Activated CD8-positive, alpha-beta memory T cell treated with anti-CD3 and anti-CD28 coated beads, Interleukin-2, amount 50 U/mL, for 24 hours (primary cell): ENCODE measurements around the gene HINFP.
A peak's percentile ranks its signal among the peaks of the same experiment; 100 is the strongest.
"Not testable (repeated sequence)": the region's sequence is repeated elsewhere in the genome, so short reads cannot be mapped to it uniquely, and the experiment has no call there.

Experiments
- DNase-seq: peaks from one replicate; pipeline ENCODE4 v3.0.0-alpha.2; 2020; ENCODE audit errors: extremely low read depth

The HINFP gene

DNA sequence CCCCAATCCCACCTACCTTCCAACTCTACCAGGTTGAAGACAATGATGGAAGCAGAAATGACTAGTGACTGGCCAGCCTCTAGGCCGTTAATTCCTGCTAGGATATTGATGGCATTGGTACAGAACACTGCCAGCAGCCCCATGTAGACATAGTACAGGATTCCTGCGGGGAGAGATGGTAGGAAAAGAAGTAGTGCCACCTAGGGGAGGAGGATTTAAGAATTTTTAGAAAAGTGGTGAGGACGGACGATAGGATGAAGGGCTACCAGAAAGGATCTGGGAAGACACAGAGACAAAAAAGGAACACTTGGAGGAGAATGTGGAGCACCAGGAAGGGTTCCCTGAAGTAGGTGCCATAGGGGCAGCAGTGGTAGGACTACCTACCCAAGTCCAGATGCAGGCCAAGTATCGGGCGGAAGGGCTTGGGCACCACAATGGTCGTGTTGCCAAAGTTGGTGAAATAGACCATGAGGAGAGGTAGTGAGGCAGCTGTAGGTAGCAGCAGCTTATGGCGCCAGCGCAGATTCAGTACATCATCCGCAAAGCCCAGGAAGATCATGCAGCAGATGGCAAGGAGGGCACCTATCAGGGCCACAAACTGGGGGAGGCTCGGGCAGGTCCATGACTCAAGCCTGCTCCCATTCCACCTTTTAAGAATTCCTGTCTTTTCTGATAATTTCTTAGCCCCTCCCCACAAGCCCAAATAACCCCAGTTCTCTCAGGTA is 21.0 kb upstream of the HINFP start:
- no peak for DNase-seq

DNA sequence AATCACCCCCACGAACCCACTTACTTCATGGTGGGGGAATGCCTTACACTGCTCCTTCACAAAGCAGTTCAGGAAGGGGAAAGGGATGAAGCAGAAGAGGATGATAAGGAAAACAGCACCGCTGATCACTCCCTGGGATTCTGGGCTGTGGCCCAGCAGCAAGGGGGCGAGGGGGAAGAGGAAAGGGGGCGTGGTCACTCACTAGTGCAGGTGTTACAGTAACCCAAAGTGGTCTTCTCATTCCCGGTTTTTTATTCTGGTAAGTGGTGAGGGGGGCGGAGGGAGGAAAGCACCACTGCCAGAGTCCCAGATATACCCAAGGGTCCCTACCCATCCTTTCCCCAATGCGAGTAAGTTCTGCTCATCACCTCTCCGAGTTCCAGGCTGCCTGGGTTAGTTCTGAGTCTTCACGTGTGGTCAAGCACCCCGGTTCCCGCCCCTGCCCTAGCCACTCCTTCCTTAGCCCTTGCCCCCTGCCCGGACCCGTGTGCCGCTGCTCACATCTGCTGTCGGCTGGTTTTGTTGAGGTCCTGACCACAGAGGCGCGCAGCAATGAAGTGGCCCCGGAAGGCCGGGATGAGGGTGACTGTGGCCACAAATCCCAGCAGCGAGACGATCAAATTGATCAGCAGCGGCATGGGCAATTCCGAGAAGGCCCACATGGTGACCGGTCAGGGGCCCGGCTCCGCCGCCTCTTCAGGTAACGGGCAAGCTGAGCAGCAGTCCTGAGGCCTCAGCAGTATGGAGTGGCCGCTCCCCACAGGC is 20.2 kb upstream of the HINFP start:
- DNase-seq: no peak

DNA sequence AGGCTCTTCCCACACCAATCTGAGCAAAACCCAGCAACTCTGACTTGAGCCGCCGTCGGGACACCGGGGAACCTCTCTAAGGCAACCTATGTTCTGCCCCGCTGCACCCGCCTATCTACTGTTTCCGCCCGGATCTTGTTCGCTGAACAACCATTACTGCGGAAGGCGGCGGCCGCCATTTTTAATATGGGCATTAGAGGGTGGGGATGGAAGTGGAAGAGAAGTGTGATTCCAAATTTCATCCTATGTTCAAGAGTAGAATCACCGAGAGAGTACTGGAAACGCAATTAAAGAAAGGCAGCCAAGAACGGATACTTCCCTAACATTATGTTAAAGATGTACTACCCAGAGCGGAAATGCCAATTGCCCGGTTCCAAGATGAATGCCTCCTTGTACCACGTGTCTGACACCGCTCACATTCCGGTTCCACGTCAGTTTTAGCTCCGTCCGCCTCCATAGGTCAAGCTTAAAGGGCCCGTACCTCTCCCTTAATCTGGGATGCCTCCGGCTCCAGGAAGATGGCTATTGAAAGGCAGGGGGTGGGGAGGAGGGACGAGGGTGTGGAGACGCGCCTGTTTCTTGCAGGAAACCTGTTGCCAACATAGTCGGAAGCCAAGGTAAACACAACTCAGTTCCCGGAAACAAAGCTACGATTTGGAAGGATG is 19.5 kb upstream of the HINFP start, which contains the start of gene DPAGT1:
Gene DPAGT1 (minus strand): TSS at position 95 of the 665 bp plus-strand sequence. CDS start 198 bp downstream, outside the sequence.
- DNase-seq: peak; percentile 80

DNA sequence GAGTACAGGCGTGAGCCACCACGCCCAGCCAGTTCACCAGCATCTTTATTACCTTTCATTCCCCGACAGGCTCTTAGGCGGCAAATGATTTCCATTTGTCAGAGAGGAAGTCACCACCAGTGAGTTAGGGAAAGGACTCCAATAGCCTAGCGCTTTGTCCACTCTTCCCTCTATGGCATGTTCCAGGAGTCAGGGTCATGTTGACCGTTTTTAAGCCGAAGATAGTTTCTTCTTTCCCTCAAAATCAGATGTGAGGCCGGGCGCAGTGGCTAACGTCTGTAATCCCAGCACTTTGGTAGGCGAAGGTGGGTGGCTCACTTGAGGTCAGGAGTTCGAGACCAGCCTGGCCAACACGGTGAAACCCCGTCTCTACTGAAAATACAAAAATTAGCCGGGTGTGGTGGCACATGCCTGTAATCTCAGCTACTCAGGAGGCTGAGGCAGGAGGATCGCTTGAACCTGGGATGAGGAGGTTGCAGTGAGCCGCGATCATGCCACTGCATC is 18.2 kb upstream of the HINFP start:
- DNase-seq: not testable (repeated sequence)

DNA sequence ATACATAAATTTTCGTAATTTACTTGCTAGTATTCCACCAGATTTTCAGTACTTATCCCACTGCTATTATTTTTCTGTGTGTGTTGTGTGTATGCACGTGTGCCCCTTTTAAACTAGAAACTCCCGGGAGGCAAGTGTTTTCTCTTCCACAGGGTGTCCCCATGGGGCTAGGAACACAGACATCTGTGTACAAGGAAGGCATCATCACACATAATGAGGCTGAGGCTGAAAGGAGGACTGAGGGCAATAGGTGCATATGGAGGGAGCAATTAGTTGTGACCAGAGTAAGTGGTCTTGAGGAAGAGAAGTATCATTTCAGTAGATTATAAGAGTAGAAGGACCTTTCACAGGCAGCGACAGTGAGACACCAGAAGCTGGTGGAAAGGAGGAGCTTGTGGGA is 17.6 kb upstream of the HINFP start:
- no peak for DNase-seq

DNA sequence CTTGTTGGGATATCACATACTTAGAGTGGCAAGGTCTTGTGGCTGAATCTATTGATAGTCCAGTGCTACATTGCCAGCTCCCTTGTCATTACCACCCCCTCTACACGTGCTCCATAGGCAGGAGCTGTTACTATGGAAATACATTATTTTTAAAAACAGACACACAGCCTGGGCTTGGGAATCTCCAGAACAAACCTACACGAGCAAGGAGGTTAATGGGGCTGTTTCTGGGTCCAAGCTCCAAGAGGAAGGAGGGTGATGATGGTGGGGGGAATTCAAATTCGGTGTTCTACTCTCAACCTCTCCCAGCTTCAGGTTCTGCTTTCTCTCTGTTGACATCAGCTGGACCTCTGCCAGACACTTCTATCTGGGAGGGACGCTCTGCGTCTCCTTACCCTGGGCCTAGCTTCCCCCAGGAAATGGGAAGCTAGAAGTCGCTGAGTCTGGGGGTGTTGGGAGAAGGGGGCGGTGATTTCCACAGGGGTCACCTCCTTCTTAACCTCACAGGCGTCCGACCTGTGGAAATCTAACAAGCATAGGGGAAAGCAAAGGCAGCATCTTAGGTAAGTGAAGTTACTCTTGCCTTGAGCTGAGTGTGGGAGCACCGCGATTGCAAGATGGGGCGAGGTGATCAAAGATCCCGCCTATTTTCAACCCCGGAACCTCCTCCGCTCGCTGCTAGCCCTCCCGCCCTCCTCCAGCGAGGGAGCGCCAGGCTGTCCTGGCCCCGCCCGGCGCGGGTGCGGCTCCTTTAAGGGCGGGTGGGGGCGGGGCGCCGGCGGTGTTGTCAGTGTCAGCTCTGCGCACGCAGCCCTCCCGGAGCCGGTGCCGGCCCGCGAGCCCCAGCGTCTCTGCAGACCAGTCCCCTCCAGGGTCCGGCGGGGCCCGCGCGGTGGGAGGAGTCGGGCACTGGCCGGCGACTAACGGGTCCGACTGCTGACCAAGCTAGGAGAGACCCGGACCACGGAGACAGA is 14.5 kb upstream of the HINFP start, which contains the start of gene C2CD2L:
Gene C2CD2L (plus strand): TSS at position 781 of the 974 bp plus-strand sequence. CDS start 398 bp downstream, outside the sequence.
- DNase-seq: peak; percentile 69

DNA sequence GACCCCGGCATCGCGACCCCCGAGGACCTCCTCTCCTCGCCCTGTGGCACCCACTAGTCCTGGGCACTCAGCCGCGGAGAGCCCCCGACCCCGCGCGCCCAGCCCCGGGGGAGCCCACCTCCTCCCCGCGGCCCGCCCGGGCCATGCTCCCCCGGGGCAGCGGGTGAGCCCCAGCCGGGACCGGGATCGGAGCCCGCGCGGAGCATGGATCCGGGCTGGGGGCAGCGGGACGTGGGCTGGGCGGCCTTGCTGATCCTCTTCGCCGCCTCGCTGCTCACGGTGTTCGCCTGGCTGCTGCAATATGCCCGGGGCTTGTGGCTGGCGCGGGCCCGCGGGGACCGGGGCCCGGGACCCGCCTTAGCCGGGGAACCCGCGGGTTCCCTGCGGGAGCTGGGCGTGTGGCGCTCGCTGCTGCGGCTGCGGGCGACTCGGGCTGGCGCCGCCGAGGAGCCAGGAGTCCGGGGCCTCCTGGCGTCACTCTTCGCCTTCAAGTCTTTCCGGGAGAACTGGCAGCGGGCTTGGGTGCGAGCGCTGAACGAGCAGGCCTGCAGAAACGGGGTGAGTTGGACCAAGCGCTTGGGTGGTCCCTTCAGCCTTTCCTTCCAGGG is 13.7 kb upstream of the HINFP start:
- DNase-seq: no peak

DNA sequence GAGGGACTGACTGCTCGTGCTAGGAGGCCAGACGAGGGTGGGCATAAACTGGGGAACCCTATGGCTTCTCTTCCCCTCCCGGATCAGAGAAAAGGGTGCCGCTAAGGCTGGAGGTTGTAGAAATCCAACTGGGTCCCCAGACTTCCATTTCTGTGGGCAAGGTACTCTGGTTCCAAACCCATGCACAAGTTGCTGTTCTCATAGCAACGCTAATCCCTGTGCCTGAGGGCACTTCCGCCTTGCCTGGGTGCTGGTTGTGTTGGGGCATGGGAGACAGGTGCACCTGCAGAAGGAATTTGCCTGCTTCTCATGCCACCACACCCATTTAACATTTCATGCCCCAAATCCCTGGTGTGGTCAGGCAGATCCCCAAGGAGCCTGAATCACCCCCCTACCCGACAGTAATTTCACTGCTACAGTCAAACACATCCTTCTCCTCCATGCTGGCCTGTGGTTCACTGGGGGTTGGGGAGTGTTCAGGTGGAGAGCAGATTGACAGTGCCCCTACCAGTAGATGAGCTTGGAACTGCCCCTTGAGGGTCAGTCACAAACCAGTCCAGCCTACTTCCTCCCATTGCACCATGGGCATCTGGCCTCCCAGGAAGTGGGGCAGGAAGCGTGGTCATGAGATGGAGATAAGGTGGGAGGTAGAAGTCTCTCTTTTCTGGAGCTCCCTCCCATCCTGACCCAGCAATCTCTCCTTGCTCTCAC is 13.1 kb upstream of the HINFP start:
- DNase-seq: no peak

DNA sequence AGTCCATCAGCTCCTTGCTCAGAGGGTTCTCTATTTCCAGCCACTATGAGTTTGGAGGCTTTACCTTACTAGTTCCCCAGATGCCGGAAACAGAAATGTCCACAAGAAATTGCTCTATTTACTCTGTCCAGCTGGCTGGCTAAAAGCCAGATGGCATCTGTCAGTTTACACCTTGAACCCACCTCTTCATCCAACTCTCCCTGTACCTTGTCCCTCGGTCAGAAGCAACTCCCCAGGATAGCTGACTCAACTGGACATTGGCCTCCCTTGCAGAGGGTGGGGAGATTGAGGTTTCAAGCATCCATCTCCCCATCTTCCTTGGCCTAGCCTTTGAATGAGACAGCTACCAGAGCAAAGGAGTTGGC is 12.5 kb upstream of the HINFP start:
- DNase-seq: no peak

DNA sequence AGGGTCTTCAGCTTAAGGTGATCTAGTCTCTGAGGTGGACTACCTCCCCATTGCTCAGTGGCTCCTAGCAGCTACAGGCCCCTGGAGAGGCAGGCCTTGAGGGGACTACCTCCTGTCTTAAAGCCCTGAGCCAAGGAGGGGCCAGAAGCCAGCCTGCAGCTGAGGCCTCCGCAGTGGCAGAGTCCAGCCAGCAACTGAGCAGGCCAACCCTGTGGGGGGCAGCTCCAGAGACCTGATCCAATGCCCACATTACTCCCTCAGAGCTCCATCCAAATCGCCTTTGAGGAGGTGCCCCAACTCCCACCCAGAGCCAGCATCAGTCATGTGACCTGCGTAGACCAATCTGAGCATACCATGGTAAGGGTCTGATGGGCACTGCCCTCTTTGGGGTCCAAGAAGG is 11.5 kb upstream of the HINFP start:
- no peak for DNase-seq

DNA sequence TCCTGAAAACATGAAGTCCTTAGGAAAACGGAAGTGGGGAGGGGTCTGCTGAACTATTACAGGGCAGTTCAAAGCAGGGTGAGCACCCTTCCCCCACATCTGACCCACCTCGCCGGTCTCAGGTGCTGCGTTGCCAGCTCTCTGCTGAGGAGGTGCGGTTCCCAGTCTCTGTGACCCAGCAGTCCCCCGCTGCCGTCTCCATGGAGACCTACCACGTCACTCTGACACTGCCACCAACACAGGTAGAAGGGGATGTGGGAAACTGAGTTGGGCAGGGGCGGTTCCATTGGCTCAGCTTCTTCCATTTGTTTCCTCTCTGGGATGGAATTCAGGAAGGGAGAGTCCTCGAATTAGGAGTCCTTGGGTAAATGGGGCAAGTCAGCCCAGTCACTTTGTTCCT is 10.9 kb upstream of the HINFP start:
- no peak for DNase-seq

DNA sequence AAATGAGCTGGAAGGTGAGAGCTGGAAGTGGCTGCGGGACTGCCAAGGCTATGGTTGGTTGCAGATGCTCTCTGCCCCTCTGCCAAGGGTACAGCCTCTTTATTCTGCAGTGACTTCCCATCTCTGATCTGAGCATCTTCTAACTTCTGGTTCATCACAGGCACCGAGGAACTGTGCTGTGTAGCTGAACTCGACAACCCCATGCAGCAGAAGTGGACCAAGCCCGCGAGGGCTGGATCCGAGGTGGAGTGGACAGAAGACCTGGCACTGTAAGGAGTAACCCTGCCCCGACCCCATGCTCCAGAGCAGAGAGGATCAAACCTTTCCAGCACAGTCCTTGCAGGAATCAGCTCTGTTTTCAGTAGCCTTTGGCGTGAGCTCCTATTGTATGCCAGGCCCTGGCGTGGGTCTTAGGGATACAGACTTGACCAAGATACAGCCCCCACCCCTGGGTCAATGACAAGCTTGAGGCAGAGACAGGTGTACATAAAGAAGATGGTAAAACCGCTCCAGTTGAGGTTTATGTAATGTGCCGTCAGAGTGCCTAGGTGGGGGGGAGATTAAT is 9.9 kb upstream of the HINFP start:
- DNase-seq: no peak

DNA sequence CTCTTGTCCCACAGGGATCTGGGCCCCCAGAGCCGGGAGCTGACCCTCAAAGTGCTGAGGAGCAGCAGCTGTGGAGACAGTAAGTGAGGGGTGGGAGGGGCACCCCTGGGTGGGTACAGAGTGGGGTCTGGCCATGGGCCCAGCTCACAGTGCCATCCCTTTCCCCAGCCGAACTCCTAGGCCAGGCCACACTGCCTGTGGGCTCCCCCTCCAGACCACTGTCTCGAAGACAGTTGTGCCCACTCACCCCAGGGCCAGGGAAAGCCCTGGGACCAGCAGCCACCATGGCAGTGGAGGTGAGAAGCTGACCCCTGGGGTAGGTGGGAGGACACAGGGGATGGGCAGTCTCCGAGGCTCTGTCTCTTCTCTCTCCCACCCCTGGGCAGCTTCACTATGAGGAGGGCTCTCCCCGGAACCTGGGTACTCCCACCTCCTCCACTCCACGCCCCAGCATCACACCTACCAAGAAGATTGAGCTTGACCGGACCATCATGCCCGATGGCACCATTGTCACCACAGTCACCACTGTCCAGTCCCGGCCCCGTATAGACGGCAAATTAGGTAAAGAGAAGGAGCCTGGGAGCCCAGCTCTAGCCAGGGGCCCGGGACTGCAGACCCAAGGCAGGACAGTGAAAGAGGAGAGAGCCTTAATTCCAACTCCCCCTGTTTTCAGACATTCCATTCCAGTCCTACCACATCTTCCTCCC is 8.9 kb upstream of the HINFP start:
- no peak for DNase-seq

DNA sequence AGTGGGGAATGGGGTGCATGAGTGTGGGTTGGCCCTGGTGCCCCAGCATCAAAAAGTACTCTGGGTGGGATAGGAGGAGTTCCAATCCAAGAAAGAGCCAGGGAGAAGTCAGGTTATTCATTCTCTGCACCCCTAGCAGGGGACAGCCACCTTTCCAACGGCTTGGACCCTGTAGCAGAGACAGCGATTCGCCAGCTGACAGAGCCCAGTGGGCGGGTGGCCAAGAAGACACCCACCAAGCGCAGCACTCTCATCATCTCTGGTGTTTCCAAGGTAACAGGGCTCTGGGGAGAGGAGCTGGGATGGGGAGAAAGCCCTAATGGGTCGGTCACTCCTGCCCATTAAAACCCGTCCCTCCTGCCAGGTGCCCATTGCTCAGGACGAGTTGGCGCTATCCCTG is 7.7 kb upstream of the HINFP start:
- no peak for DNase-seq

DNA sequence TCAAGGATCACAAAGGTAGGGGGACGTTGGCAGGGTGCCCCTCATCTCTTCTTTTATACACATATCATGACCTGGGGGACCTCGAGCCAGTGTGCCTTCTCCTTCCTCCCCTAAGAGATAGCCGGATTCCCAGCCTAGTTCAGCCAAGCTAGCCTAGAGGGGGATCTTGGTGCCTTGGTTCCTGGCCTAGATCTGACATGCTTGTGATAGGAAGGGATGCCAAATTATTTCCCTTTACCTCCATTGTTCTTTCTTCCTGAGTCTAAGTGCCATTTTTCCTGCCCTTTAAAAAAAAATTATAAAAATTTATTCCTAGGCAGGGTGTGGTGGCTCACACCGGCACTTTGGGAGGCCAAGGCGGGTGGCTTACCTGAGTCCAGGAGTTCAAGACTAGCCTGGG is 7.0 kb upstream of the HINFP start:
- DNase-seq: no peak

DNA sequence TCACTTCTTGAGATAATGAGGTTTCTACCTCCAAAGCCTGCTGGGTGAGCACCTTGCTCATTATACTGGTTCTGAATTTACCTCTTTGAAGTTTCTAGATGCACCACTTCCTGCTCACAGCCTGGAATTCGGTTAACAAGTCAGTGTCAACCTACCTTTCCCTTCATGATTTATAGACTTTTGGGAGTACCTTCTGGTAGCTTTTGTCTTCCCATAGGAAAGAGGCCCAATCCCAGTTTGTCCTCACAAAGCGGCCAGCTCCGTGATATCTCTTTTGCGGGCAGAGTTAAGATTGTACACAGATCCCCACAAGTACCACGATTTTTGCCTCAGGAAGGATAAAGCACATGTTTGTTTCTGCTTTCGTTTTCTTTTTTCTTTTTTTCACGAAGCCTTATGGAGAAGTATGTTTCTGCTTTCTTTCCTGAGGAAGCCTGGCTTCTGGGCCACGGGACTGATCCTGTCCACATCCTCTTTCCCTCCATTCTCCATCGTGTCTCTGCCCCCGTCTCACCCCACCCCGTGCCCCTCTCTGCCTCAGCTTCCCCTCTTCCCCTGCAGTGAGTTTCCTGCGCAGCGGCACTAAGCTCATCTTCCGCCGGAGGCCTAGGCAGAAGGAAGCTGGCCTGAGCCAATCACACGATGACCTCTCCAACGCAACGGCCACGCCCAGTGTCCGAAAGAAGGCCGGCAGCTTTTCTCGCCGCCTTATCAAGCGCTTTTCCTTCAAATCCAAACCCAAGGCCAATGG is 5.7 kb upstream of the HINFP start:
- DNase-seq: no peak

DNA sequence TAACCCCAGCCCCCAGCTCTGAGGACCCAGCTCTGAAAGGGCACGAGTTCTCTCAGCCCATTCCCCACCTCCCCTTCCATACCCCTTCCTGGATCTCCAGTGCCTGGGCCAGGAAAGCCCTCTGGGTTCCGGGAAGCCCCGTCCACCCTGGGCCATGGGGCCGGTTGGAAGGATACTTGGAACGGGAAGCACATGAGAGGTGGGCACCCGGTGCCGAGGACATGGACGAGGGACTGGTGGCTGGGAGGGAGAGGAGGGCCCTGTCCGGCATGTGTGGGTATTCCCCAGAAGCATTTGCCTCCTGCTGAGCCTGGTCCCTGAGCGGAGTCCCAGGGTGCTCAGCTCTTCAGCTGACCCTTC is 5.2 kb upstream of the HINFP start:
- no peak for DNase-seq

DNA sequence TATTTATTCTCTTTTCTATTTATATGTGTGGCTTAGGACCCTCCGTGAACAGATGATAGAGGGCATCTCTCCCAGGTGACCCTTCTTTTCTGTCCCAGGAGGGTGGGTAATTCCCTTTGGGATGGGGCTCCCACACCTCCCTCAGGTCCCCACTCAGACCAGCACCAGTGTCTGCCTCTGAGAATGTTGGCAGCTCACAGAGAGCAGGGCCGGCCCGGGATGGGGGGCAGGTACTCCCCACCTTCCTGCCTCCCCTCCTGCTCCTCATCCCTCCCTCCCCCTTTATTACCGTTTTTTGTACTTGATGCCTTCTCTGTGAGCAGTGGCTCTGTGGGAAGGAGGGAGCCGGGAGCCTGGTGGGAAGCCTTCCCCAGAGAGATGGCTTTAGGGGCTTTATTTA is 4.8 kb upstream of the HINFP start:
- DNase-seq: no peak
